ENCODE data around the gene NDUFB7.

NDUFB7 gene

GRCh38 chr19:14520543-14520942 is 51.3 kb downstream of the NDUFB7 start:
- Mint-ChIP-seq H3K27me3 (no peaks in the 10 kb centered on the region), H3K9me3 (no peaks in the 10 kb centered on the region), H3K27ac (ENCODE audit: low read depth) (peak overlapping the region; percentile 100), H3K4me3 (no peak overlapping the region), H3K36me3 (ENCODE audit: insufficient read depth) (peaks cover 53% of the 10 kb centered on the region), H3K4me1 (peaks cover 50% of the 10 kb centered on the region)
- DNase-seq (ENCODE audit: low spot score in 2 of 2): no peak
- no peak for ATAC-seq (replicated peaks; ENCODE audit: extremely low read depth, poor library complexity, severe bottlenecking)

- no peaks in the 10 kb centered on the region for H3K27me3 Mint-ChIP-seq
- H3K36me3 Mint-ChIP-seq (ENCODE audit: insufficient read depth): peaks cover 59% of the 10 kb centered on the region
- ATAC-seq (replicated peaks; ENCODE audit: extremely low read depth, poor library complexity, severe bottlenecking) (no peak), DNase-seq (ENCODE audit: low spot score in 2 of 2) (no peak)
- H3K27ac Mint-ChIP-seq (ENCODE audit: low read depth): peak overlapping the region; percentile 100
- peaks cover 56% of the 10 kb centered on the region for H3K4me1 Mint-ChIP-seq
- peak overlapping the region; percentile 64 for H3K4me3 Mint-ChIP-seq
- H3K9me3 Mint-ChIP-seq: no peaks in the 10 kb centered on the region
Measured at GRCh38 chr19:14519860-14520407, 51.9 kb downstream of the NDUFB7 start.

GRCh38 chr19:14519245-14519859 is 52.5 kb downstream of the NDUFB7 start:
- ATAC-seq (replicated peaks; ENCODE audit: extremely low read depth, poor library complexity, severe bottlenecking): no peak

GRCh38 chr19:14517840-14518505 is 53.9 kb downstream of the NDUFB7 start, which contains the start of gene DNAJB1:
Gene DNAJB1, minus strand, starts transcription at chr19:14518397. Its CDS starts 48 bp downstream, at chr19:14518349.
- peaks cover 74% of the 10 kb centered on the region for H3K36me3 Mint-ChIP-seq (ENCODE audit: insufficient read depth)
- H3K9me3 Mint-ChIP-seq: no peaks in the 10 kb centered on the region
- H3K27ac Mint-ChIP-seq (ENCODE audit: low read depth): peak within 1 kb of the TSS; percentile 100
- no peaks in the 10 kb centered on the region for H3K27me3 Mint-ChIP-seq
- H3K4me1 Mint-ChIP-seq: peaks cover 63% of the 10 kb centered on the region
- ATAC-seq (replicated peaks; ENCODE audit: extremely low read depth, poor library complexity, severe bottlenecking): peak; percentile 46
- peak in 1 of 2 donors; percentile 58 for DNase-seq (ENCODE audit: low spot score in 2 of 2)
- H3K4me3 Mint-ChIP-seq: peak within 1 kb of the TSS; percentile 94

More at GRCh38 chr19:14519245-14519859, 52.5 kb downstream of the NDUFB7 start:
- H3K9me3 Mint-ChIP-seq: no peaks in the 10 kb centered on the region
- peaks cover 64% of the 10 kb centered on the region for H3K36me3 Mint-ChIP-seq (ENCODE audit: insufficient read depth)
- DNase-seq (ENCODE audit: low spot score in 2 of 2): no peak
- H3K27me3 Mint-ChIP-seq: no peaks in the 10 kb centered on the region
- H3K4me1 Mint-ChIP-seq: peaks cover 62% of the 10 kb centered on the region
- peak overlapping the region; percentile 100 for H3K27ac Mint-ChIP-seq (ENCODE audit: low read depth)
- peak overlapping the region; percentile 94 for H3K4me3 Mint-ChIP-seq

- Mint-ChIP-seq H3K27ac (ENCODE audit: low read depth) (peak overlapping the region; percentile 100), H3K9me3 (no peaks in the 10 kb centered on the region), H3K36me3 (ENCODE audit: insufficient read depth) (peaks cover 74% of the 10 kb centered on the region), H3K4me1 (peaks cover 58% of the 10 kb centered on the region), H3K4me3 (peak overlapping the region; percentile 94), H3K27me3 (no peaks in the 10 kb centered on the region)
- ATAC-seq (replicated peaks; ENCODE audit: extremely low read depth, poor library complexity, severe bottlenecking) (no peak), DNase-seq (ENCODE audit: low spot score in 2 of 2) (no peak)
Measured at GRCh38 chr19:14517446-14517839, 54.4 kb downstream of the NDUFB7 start.

GRCh38 chr19:14516746-14517438 is 55.0 kb downstream of the NDUFB7 start:
- no peaks in the 10 kb centered on the region for H3K27me3 Mint-ChIP-seq
- DNase-seq (ENCODE audit: low spot score in 2 of 2) (no peak), ATAC-seq (replicated peaks; ENCODE audit: extremely low read depth, poor library complexity, severe bottlenecking) (no peak)
- H3K27ac Mint-ChIP-seq (ENCODE audit: low read depth): peak overlapping the region; percentile 100
- H3K9me3 Mint-ChIP-seq: no peaks in the 10 kb centered on the region
- peaks cover 74% of the 10 kb centered on the region for H3K36me3 Mint-ChIP-seq (ENCODE audit: insufficient read depth)
- H3K4me1 Mint-ChIP-seq: peaks cover 52% of the 10 kb centered on the region
- peak overlapping the region; percentile 94 for H3K4me3 Mint-ChIP-seq

Measured in central memory CD8-positive, alpha-beta T cell (primary cell).